OCI-LY1 (cell line): ENCODE data around the gene ACACA.

Experiments
- H2AFZ ChIP-seq: fragments of 200-600 bp; sonication (generic), shearing (Covaris generic); 2 replicates; pipeline ENCODE4 v1.6.0; 2014; ENCODE audit warnings: antibody characterized with exemption, mild to moderate bottlenecking, low read length
- H3F3A ChIP-seq: fragments of 200-600 bp; sonication (generic), shearing (Covaris generic); 2 replicates; pipeline ENCODE4 v1.6.0; 2014; ENCODE audit warnings: mild to moderate bottlenecking, antibody characterized with exemption, low read length, moderate library complexity; ENCODE audit not compliant: insufficient read depth
- H3K27ac ChIP-seq: fragments of 200-600 bp; sonication (generic); 2 replicates; pipeline ENCODE4 v1.5.1; 2014; ENCODE audit warnings: low read length, mixed run types, mild to moderate bottlenecking, low read depth; ENCODE audit not compliant: poor library complexity, severe bottlenecking
- H3K27me3 ChIP-seq: fragments of 200-600 bp; sonication (generic); 2 replicates; pipeline ENCODE4 v1.6.0; 2014; ENCODE audit warnings: antibody characterized with exemption, mild to moderate bottlenecking, low read length, moderate library complexity; ENCODE audit not compliant: insufficient read depth
- H3K36me3 ChIP-seq: fragments of 200-600 bp; sonication (generic); 2 replicates; pipeline ENCODE4 v1.6.1; 2014; ENCODE audit warnings: mild to moderate bottlenecking, antibody characterized with exemption, low read length, moderate library complexity, mixed read lengths; ENCODE audit not compliant: insufficient read depth
- H3K4me1 ChIP-seq: fragments of 200-600 bp; sonication (generic); 2 replicates; pipeline ENCODE4 v1.5.1; 2014; ENCODE audit warnings: mild to moderate bottlenecking, low read length, moderate library complexity; ENCODE audit not compliant: insufficient read depth, severe bottlenecking
- H3K4me2 ChIP-seq: fragments of 200-600 bp; sonication (generic), shearing (Covaris generic); 2 replicates; pipeline ENCODE4 v1.6.1; 2014; ENCODE audit warnings: low read length
- H3K4me3 ChIP-seq: fragments of 200-600 bp; sonication (generic); 2 replicates; pipeline ENCODE4 v1.5.1; 2014; ENCODE audit warnings: low read length, low read depth, mild to moderate bottlenecking, mixed read lengths; ENCODE audit not compliant: poor library complexity, severe bottlenecking
- H3K79me2 ChIP-seq: fragments of 200-600 bp; shearing (Covaris generic); 2 replicates; pipeline ENCODE4 v1.6.1; 2016; ENCODE audit warnings: mixed run types, low read length, mixed read lengths; ENCODE audit not compliant: insufficient read depth
- H3K9ac ChIP-seq: fragments of 200-600 bp; sonication (generic), shearing (Covaris generic); 2 replicates; pipeline ENCODE4 v1.6.1; 2014; ENCODE audit warnings: mild to moderate bottlenecking, low read length, mixed read lengths
- H3K9me2 ChIP-seq: fragments of 200-600 bp; sonication (generic), shearing (Covaris generic); 2 replicates; pipeline ENCODE4 v1.6.1; 2014; ENCODE audit warnings: low read depth, mild to moderate bottlenecking, low read length, mixed read lengths
- H3K9me3 ChIP-seq: fragments of 200-600 bp; shearing (Covaris generic); 2 replicates; pipeline ENCODE4 v1.6.1; 2014; ENCODE audit warnings: low read length, mixed read lengths
- H4K20me1 ChIP-seq: fragments of 200-600 bp; sonication (generic), shearing (Covaris generic); 2 replicates; pipeline ENCODE4 v1.6.0; 2016; ENCODE audit warnings: mild to moderate bottlenecking, low read length; ENCODE audit not compliant: insufficient read depth
- CTCF ChIP-seq: fragments of 200-600 bp; sonication (generic), shearing (Covaris generic); IDR thresholded peaks from 2 replicates; pipeline ENCODE4 v1.5.1; 2017; ENCODE audit warnings: mild to moderate bottlenecking, antibody characterized with exemption, low read length, moderate library complexity, mixed read lengths
- EZH2 ChIP-seq: fragments of 200-600 bp; sonication (generic), shearing (Covaris generic); IDR thresholded peaks from 2 replicates; pipeline ENCODE4 v1.8.0; 2017; ENCODE audit warnings: borderline replicate concordance, mixed run types, mild to moderate bottlenecking, antibody characterized with exemption, low read length, moderate library complexity, mixed read lengths

The ACACA gene

GRCh38 chr17:37037590-37038155 is 369.0 kb downstream of the ACACA start:
- H3K9me3 ChIP-seq, result no peaks in the 10 kb centered on the region
- no peaks in the 10 kb centered on the region for H3F3A ChIP-seq
- no peaks in the 10 kb centered on the region for H3K9me2 ChIP-seq
- H3K9ac ChIP-seq, result no peak overlapping the region
- no peaks in the 10 kb centered on the region for H3K4me1 ChIP-seq
- H4K20me1 ChIP-seq, result no peaks in the 10 kb centered on the region
- H3K27me3 ChIP-seq, result no peaks in the 10 kb centered on the region
- TF ChIP-seq CTCF (no peak), EZH2 (no peak)
- H2AFZ ChIP-seq, result no peak overlapping the region
- no peak overlapping the region for H3K4me2 ChIP-seq
- no peak overlapping the region for H3K27ac ChIP-seq
- peaks cover 34% of the 10 kb centered on the region; the same call in 1 of the 2 replicates for H3K36me3 ChIP-seq
- H3K4me3 ChIP-seq, result no peak overlapping the region
- no peaks in the 10 kb centered on the region for H3K79me2 ChIP-seq
